ENCODE results near the gene OSBPL2.

Gene OSBPL2

DNA sequence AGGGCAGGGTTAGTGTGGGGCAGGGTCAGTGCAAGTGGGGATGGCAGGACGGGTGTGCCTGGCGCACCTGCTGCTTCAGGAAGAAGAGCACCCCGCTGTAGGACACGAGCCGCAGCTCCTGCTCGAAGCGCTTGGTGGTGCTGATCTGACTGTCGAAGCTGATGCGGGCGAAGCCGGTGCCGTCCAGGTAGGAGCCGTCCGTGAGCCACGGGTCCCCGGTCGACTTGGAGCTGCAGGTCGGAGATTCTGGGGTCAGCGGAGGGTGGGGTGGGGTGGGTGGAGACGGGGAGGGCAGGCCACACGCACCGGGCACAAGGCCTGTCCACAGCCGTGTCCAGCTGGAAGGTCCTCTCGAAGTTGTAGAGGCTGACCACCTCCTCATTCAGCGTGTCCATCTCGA lies 74.7 kb downstream of the OSBPL2 start:
- DNase-seq (ENCODE audit: low spot score) = no peak

DNA sequence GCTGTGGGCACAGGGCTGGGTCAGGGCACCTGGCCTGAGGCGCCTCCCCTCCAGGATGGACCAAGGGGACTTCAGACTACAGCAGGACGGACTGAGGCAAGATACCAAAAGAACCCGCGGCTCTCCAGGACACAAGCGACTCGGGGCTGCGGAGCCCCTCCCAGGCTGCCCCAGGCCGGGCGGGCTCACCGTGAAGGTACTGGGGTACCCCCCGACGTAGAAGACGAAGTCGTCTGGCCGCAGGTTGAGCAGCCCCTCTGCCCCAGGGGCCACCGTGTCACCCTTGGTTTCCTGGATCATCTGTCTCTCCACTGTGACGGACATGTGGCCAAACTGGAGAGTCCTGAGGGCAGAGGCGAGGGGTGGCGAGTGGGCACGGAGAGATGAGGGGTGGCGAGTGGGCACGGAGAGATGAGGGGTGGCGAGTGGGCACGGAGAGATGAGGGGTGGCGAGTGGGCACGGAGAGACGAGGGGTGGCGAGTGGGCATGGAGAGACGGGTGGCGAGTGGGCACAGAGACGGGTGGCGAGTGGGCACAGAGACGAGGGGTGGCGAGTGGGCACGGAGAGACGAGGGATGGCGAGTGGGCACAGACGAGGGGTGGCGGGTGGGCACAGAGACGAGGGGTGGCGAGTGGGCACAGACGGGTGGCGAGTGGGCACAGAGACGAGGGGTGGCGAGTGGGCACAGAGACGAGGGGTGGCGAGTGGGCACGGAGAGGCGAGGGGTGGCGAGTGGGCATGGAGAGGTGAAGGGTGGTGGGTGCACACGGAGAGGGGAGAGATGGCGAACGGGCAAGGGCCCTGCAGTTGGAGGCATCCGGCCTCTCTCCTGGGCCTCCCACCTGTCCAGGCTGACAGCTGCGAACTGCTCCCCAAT lies 75.4 kb downstream of the OSBPL2 start:
- DNase-seq (ENCODE audit: low spot score) = no peak

DNA sequence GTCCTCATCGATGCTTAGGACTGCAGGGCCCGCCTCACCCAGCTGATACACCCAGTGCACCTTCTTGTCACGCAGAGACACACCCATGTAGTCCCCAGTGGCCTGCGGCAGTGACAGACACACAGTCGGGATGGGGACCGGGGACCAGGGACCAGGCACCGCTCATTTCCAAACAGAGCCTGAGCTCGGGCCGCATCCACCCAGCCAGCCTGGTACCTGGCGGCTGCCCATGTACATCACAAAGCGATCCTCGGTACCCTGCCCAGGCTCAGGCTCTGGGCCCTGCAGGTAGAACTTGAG lies 76.0 kb downstream of the OSBPL2 start:
- DNase-seq (ENCODE audit: low spot score) = no peak

DNA sequence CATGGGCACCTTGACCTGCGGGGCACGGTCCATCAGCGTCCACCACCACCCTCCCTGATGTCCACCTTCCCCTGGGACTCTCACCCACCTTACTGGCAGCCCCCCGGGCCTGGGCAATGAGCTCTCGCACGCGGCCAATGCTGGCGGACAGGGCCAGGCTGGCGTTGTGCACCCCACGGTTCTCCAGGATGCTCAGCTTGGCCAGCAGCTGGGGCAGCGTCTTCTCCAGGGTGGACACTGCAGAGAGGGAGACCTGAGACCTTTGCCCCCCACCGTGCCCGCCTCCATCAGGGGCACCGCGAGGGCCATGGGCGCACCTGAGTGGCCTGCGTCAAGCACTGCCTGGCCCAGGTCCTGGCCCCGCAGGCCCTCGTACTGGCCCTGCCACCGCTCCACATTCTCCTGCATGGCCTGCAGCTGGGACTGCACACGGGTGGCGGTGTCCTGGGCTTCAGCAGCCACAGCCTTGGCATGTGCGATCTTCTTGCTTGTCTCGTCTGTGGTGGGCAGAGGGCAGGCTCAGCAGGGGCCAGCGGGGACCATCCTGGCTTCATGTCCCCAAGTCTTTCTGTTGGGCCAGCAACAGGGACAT lies 76.5 kb downstream of the OSBPL2 start:
- no peak for DNase-seq (ENCODE audit: low spot score)

DNA sequence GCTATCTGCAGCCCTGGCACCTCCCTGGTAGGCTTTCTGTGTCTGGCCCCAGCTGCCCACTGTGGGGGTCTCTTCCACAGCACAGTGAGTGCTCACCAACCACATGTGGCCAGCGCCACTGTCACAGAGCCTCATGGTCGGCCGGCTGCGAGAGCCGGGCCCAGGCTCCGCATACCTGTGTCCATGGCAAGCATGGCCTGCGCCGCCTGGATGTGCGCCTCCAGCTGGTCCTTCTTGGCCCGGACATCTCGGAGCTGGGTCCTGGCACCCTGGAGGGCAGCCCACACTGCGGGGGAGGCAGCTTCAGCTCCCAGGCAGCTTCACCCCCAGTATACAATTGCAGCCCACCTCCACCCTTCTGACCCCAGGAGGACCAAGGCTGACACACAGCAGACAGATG lies 77.5 kb downstream of the OSBPL2 start:
- DNase-seq (ENCODE audit: low spot score) = no peak

DNA sequence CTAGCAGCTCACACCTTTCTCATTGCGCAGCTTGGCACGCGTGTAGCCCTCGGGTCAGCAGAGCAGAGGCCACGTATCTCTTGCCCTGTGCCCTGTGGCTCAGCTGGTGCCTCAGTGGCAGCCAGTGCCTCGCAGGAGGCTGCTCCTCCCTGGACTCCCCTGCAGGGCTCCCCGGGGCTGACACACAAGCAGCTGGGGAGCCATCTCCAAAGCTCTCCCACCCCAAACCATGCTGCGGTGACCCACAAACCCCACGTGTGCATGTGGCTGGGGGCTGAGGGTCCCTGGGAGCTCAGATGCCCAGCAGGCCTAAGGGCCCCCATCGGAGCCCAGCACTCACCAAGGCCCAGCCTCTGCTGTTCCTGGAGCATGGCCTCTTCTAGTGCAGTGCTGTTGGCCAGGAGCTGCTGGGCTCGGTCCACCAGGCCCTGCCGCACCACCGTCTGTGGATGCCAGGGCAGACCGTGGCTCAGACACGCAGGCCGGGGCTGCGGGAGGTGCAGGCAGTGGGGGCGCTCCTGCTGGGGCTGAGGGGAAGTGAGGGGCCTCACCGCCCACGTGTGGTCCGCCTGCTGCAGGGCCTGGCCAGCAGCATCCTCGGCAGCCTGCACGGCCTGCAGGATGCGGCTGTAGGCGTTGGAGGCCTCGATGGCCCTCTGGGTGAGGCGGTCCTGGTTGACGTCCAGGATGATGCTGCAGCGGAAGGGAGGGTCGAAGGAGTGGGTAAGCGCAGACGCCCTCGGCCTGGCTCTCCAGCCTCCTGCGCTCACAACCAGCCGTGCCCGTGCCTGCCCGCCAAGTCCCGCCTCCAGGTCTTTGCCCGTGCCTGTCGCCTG lies 78.2 kb downstream of the OSBPL2 start:
- no peak for DNase-seq (ENCODE audit: low spot score)

DNA sequence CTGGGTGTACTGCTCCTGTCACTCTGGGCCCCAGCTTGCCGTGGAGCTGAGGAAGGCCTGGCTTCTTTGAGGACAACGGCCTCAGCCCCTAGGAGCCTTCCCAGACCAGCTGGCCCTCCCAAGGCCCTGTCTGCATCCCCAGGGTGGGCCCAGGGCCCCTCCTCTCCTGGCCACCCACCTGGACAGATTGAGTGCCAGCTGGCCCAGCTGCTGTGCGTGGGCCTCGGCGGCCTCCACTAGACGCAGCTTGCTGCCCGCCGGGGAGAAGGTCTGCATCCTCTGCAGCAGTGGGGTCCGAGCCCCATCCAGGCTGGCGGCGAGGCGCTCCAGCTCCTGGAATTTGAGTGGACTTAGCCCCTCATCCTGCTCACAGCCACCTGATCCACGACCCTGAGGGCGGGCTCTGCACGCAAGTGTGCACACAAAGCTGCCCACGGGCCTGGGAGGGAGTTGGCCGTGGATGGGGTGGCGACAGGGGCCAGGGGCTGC lies 78.9 kb downstream of the OSBPL2 start:
- no peak for DNase-seq (ENCODE audit: low spot score)

DNA sequence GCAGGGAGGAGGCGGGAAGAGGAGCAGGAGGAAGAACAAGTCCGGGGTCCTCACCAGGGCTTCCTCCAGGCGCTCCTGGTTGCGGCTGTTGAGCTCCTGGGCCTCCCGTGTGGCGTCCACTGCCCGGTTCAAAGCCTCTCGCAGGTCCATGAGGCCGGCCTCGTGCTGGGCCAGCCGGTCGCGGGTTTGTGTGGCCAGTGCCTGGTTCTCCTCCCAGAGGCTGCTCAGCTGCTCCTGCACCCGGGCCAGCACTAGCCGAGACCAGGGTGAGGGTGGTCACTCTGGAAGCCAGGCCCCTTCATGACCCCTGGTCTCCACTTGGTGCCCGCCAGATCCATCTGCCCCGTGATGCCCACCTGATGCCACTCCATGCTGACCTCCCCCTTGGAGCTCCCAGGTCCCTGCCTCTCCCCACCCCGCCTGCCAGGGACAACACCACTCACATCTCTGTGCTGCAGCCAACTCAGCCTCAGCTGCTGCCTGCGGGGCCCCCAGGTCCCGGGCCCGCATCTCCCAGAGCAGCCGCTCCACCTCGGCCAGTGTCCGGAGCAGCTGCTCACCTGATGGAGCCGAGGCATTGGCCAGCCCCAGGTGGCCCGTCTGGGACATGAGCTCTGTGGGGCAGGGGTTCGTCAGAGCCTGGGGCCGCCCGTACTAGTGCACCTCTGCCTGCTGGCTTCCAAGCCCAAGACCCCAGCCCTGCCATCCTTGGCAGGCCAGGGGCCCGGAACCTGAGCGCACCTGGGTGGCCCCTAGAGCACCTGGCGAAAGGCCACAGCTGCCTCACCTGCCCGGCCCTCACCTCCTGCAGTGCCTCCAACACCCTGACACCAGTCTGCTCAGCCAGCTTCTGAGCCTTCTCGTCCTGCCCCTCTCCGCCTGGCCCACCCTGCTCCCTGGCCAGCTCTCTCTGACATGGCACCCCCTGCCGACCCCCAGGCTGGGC lies 80.4 kb downstream of the OSBPL2 start:
- DNase-seq (ENCODE audit: low spot score) = no peak

DNA sequence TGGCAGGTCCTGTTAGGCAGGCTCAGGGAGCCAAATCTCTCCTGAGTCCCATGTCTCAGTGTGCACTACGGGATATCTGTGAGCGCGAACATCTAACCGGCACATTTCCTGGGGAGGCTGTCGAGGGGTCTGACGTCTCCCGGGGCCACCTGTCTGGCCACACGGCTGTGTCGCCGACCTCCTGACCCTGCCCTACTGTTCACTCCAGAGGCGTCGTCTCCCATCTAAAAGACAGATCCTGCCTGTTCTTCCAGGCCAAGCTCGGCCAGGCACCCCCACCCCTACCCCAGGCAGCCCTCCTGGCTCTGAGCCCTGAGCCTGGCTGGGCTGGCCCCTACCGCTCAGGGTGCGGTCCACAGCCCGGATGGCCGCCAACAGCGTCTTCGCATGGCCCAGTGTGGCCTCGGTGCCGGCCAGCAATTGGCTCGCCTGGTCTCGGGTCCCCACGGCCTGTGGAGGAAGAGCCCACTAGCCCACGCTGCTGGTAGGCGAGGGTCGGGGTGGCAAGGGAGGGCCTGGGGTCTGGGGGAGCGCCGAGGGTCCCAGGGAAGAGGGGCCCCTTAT lies 81.1 kb downstream of the OSBPL2 start:
- DNase-seq (ENCODE audit: low spot score) = no peak

DNA sequence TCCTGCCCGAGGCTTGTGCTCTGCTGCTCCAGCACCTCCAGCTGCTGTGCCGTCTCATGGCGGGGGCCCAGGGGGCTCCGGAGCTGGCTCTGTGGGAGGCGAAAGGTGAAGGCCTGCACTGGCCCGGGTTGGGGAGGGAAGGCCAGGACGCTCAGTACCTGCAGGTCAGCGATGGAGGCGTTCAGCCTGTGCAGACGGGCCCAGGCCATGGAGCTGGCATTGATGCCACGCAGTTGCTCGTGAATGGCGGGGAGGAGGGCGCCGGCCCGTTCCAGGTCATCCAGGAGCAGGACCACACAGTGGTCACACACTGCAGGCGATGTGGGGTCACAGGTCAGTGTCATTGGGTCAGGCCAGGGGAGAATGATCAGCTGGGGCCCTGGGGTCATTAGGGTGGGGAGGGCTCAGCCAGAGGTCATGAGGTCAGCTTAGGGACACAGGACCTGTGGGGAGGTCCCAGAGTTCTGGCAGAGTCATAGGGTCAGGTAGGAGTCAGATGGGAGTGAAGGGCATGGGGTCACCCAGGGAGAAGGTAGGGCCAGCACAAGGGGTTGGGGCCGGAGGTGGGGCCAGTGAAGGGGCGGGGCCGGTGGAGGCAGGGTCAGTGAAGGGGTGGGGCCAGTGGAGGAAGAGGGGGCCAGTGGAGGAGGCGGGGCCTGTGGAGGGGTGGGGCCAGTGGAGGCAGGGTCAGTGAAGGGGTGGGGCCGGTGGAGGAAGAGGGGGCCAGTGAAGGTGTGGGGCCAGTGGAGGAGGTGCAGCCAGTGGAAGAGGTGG lies 82.4 kb downstream of the OSBPL2 start:
- DNase-seq (ENCODE audit: low spot score) = no peak

DNA sequence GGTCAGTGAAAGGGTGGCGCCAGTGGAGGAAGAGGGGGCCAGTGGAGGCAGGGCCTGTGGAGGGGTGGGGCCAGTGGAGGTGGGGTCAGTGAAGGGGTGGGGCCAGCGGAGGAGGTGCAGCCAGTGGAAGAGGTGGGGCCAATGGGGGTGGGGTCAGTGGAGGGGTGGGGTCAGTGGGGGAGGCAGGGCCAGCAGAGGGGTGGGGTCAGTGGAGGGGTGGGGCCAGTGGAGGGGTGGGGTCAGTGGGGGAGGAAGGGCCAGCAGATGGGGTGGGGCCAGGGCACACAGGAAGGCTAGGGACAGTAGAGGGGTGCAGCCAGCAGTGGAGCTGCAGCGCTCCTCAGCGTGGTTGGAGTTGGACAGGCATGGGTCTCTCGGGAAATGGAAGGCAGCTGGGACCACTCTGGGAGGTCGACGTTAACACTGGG lies 83.2 kb downstream of the OSBPL2 start:
- DNase-seq (ENCODE audit: low spot score) = no peak

DNA sequence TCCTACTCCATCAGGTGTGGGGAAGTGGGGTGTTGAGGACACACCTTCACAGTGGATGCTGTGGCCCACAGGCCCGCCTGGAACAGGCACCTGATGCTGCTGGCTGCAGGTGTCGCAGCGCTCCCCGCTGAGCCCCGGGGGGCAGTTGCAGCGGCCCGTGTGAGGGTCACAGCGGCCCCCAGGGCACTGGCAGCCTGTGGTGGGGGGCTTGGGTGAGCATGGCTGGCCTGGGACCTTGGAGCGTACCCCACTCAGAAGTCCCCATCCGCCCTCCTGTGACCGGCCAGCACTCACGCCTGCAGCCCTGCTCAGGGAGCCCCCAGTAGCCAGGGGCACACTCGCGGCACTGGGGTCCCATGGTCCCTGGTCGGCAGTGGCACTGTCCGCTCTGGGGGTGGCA lies 83.7 kb downstream of the OSBPL2 start:
- no peak for DNase-seq (ENCODE audit: low spot score)

DNA sequence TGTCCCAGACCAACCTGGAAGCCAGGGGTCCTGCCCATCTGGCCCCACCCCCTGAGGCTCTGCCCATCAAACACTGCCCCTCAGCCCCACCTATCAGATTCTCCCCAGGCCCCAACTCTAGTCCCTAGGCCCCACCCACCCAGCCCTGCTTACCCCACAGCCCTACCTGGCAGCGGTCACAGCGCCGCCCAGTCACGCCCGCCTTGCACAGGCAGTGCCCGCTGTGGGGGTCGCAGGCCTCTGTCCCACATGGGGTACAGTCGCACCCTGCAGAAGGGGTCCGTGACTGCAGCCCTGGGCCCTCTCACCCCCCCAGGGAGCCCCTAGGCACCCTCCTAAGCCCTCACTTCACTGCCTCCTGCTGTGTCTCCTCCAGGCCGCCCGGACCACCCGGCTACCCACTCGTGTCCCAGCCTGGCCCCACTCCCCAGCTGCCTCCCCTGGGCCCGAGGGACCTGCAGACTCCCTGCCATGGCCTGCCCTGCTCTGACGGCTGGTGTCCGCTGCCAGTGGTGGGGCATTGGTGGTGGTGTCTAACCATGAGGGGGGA lies 84.2 kb downstream of the OSBPL2 start:
- no peak for DNase-seq (ENCODE audit: low spot score)

DNA sequence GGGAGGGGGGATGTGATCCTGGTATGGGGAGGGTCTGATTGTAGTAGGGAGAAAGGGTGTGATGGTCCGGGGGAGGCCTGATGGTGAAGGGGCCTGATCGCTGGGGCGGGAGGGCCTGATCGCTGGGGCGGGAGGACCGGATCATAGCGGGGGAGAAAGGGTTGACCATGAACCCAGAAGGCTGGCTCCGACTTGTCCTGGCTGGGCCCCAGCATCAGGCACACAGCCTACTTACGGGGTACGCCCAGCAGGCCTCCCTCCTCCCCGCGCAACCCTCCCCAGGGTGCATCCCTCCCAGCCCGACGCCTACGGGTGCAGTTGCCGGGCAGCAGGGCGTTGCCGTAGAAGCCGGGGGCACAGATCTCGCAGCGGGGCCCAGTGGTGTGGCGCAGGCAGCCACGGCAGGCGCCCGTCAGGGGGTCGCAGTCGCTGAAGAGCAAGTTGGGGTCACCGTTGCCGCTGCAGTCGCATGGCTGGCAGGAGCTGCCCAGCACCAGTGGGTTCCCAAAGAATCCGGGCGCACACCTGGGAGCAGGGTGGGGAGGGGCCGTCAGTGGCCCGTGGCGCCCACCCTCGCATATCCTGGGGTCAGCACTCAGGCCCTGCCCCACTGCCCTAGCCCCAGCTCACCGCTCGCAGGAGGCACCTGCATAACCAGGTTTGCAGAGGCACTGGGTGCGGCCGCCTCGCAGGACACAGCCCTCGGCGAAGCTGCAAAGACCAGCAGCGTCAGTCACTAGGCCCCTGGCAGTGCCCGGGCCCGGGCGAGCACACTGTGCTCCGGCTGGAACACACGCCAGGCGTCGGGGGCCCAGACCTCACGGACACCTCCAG lies 85.0 kb downstream of the OSBPL2 start:
- no peak for DNase-seq (ENCODE audit: low spot score)

DNA sequence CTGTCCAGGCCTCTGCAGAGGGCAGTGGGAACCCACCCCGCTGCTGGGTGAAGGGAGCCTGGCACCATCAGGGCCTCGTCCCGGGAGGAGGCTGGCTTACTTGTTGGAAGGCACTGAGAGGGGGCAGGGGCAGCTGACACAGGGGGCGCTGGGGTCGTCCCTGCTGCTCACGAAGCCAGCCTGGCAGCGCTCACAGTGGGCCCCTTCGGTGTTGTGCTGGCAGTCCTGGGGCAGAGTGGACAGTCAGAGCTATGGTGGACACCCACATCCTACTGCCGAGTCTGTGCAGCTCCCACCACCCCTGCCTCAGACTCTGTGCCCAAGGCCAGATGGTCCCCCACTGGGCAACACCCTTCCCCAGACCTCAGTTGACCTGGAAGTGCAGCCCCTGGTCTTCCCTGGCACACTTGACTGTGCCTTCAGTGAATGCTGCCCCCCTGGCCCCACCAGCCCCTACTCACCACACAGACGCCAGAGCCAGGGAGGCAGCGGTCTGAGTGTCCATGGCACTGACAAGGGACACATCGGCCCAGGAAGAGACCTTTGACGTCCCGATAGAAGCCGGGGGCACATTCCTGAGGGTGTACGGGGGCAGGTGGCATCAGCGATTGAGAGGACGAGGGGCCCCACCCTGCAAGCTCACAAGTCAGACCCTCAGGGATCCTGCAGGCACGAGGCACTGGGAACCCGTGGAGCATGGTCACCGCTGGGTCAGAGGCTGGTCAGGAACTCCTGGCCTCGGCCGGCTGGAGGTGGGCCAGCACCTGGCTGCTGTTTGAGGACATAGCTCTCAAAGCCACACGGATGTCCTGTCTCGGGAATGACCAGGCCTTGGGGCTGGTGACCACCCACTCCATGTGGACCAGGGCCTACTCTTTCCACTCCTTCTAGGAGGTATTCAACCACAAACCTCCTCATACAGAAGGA lies 85.9 kb downstream of the OSBPL2 start:
- DNase-seq (ENCODE audit: low spot score) = no peak

DNA sequence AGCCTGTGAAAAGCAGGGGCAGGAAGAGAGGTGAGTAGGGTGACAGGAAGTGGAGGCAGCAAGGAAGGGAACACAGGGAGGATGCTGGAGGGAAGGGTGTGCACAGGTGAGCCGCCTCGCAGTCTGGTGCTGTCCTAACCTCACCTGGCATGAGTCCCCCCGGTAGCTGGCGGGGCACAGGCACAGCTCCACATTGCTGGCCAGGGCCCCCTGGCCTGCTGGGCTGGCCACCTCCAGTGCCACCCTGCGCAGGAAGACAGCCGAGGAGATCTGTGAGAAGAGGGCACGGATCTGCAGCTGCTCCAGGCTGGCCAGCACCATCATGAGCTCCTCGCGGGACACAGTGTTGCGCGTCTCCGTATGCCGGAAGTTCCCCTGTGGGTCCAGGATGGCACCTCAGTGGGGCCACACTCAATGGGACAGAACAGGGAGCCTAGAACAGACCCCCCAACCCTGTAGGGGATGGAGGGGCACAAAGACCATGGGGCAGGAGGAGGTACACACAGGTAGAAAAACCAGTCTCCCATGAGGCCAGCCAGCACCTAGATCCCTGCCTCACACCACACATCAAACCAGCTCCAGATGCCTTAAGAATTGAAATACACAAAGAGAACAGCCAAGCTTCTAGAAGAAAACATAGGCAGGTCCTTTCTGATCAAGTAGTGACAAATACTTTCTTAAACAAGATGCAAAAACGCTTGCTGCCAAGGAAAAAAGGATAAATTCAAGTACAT lies 87.0 kb downstream of the OSBPL2 start:
- DNase-seq (ENCODE audit: low spot score) = no peak

DNA sequence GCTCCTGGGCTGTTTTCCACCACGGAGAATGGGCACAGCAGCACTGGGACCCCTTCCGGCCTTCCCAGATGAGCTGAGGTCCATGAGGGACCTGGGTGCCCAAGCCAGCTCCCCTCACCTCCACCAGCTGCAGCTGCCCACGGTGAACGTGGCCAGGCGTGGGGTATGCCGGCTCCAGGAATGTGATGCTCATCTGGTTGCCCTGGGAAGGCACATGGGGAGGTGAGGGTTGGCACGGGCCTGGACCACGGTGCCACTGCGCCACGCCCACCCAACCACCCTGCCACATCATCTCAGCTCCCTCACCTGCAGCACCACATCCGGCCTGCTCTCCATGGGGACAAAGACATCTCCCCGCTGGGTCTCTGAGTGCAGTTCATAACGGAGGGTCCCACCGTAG lies 88.2 kb downstream of the OSBPL2 start:
- DNase-seq (ENCODE audit: low spot score) = no peak
